Measurements from ENCODE around the gene RAPGEF4. TPM values are rescaled to one million over a fixed set of nuclear protein-coding genes. Genes with fewer than 3 reads are reported as not detected.

Gene RAPGEF4
- total RNA-seq, 4 donors from 2014 or later: 2.5 to 7.9 (median 4.6) TPM

GRCh38 chr2:172994864-172995263 lies 259.2 kb downstream of the RAPGEF4 start:
- 80 to 100% methylated on average over 1 to 2 of the region's 2 CpGs for WGBS, 2 donors (ENCODE audit: low coverage in 1 of 2)
- peak overlapping the region in 1 of 4 donors; percentile 16 for H3K27ac ChIP-seq
- no peak for ATAC-seq

GRCh38 chr2:172995323-172996244 lies 259.9 kb downstream of the RAPGEF4 start:
- Histone ChIP-seq H3K4me1 (peaks cover 0 to 33% (median 6%) of the 10 kb centered on the region in 3 donors), H3K36me3 (peaks cover 0 to 3% of the 10 kb centered on the region in 2 donors), H3K9me3 (no peaks in the 10 kb centered on the region), H3K27me3 (no peaks in the 10 kb centered on the region), H3K4me3 (no peak overlapping the region), H3K27ac (peak overlapping the region in 3 of 4 donors; percentile 16 to 56 (median 52))
- WGBS, 2 donors (ENCODE audit: low coverage in 1 of 2): 0 to 37% methylated on average over 2 to 12 of the region's 14 CpGs
- ATAC-seq: peak; percentile 78
- TF ChIP-seq POLR2AphosphoS5 (IDR thresholded peaks at IDR 0.05): peak; percentile 68
- no peak for TF ChIP-seq EP300 (IDR thresholded peaks at IDR 0.05)
- peak in 2 of 4 experiments; percentile 33 to 36 for TF ChIP-seq CTCF (IDR thresholded peaks at IDR 0.05)

More at GRCh38 chr2:172994864-172995263, 259.2 kb downstream of the RAPGEF4 start:
- no peaks in the 10 kb centered on the region for H3K9me3 ChIP-seq
- peaks cover 0 to 3% of the 10 kb centered on the region in 2 donors for H3K36me3 ChIP-seq
- peaks cover 0 to 33% (median 6%) of the 10 kb centered on the region in 3 donors for H3K4me1 ChIP-seq
- no peak for TF ChIP-seq CTCF (IDR thresholded peaks at IDR 0.05)
- TF ChIP-seq POLR2A (IDR thresholded peaks at IDR 0.05): no peak
- TF ChIP-seq POLR2AphosphoS5 (IDR thresholded peaks at IDR 0.05): no peak
- no peak for TF ChIP-seq EP300 (IDR thresholded peaks at IDR 0.05)
- H3K27me3 ChIP-seq: no peaks in the 10 kb centered on the region
- H3K4me3 ChIP-seq: no peak overlapping the region

GRCh38 chr2:172996387-172996961 lies 260.8 kb downstream of the RAPGEF4 start:
- Histone ChIP-seq H3K9me3 (no peaks in the 10 kb centered on the region), H3K4me3 (no peak overlapping the region), H3K27ac (peak overlapping the region in 1 of 4 donors; percentile 56), H3K27me3 (no peaks in the 10 kb centered on the region), H3K4me1 (peaks cover 0 to 33% (median 6%) of the 10 kb centered on the region in 3 donors), H3K36me3 (peaks cover 0 to 3% of the 10 kb centered on the region in 2 donors)
- no peak for ATAC-seq
- TF ChIP-seq EP300 (IDR thresholded peaks at IDR 0.05) (no peak), CTCF (IDR thresholded peaks at IDR 0.05) (no peak), POLR2A (IDR thresholded peaks at IDR 0.05) (no peak), POLR2AphosphoS5 (IDR thresholded peaks at IDR 0.05) (no peak)
- WGBS, 2 donors (ENCODE audit: low coverage in 1 of 2): 72 to 93% methylated on average over 4 to 5 of the region's 5 CpGs

GRCh38 chr2:172997031-172997430 lies 261.4 kb downstream of the RAPGEF4 start:
- Histone ChIP-seq H3K27me3 (no peaks in the 10 kb centered on the region), H3K4me1 (peaks cover 0 to 35% (median 6%) of the 10 kb centered on the region in 3 donors), H3K36me3 (peaks cover 0 to 3% of the 10 kb centered on the region in 2 donors), H3K4me3 (no peak overlapping the region), H3K9me3 (no peaks in the 10 kb centered on the region), H3K27ac (no peak overlapping the region)
- TF ChIP-seq POLR2A (IDR thresholded peaks at IDR 0.05): no peak
- no peak for TF ChIP-seq POLR2AphosphoS5 (IDR thresholded peaks at IDR 0.05)
- no peak for TF ChIP-seq CTCF (IDR thresholded peaks at IDR 0.05)
- no peak for TF ChIP-seq EP300 (IDR thresholded peaks at IDR 0.05)
- WGBS, 2 donors (ENCODE audit: low coverage in 1 of 2): 94 to 100% methylated on average over 1 to 2 of the region's 2 CpGs
- no peak for ATAC-seq

Measured in gastroesophageal sphincter (tissue), 4 donors.